ENCODE data around the gene CCER1.

- TF ChIP-seq CTCF (IDR thresholded peaks at IDR 0.05) (no peak), EZH2 (IDR thresholded peaks at IDR 0.05) (no peak), EZH2phosphoT487 (IDR thresholded peaks at IDR 0.05) (no peak)
Observed at GRCh38 chr12:90922145-90922627, 32.8 kb downstream of the CCER1 start.
